ENCODE data around the gene TRIM6. TPM values are rescaled to one million over a fixed set of nuclear protein-coding genes. Genes with fewer than 3 reads are reported as not detected.

The TRIM6 gene
- total RNA-seq, 1 experiment from 2014 or later, result 10.1 TPM

DNA sequence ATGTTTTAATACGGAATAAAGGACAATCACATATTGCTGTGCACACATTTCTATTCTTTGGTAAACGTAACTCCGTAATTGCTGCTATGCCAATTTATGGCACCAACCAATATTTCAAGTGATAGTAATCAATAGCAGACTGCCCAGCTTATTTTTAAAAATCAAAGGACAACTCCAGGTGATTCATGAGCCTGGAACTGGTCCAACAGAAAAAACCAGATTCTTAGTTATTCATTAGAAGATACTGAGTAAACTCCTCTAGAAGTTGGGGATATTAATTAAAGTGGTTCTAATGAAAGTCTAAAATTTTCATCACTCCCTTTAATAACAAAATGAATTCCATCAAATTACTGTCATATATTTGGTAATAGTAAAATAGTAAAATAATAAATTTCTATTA, 38.7 kb upstream of the TRIM6 start:
- no peaks in the 10 kb centered on the region for H3K36me3 ChIP-seq (ENCODE audit: low read depth, low read length)
- no peaks in the 10 kb centered on the region for H3K9me3 ChIP-seq (ENCODE audit: low read length)
- no peaks in the 10 kb centered on the region for H3F3A ChIP-seq (ENCODE audit: low read length, unreplicated experiment)
- no peak overlapping the region for H3K9ac ChIP-seq (ENCODE audit: low read length)
- POLR2A ChIA-PET (ENCODE audit: unreplicated experiment), result no interaction called here
- H3K4me2 ChIP-seq (ENCODE audit: low read length), result no peak overlapping the region
- BruUV-seq (replicated peaks), result no TSS peak
- H3K79me2 ChIP-seq (ENCODE audit: low read length), result no peaks in the 10 kb centered on the region
- no peaks in the 10 kb centered on the region for H3K4me1 ChIP-seq (ENCODE audit: insufficient read depth, low read length)
- CTCF ChIA-PET, result no interaction called here
- ATAC-seq (no peak), DNase-seq (peak; percentile 31)
- no peak overlapping the region for H3K4me3 ChIP-seq (ENCODE audit: low read length)
- H3K27ac ChIP-seq (ENCODE audit: low read length), result no peak overlapping the region
- H3K27me3 ChIP-seq (ENCODE audit: low read length), result 0 out of 2 replicates have a peak, but pooled peaks cover 7% of the 10 kb centered on the region
- no peaks in the 10 kb centered on the region for H4K20me1 ChIP-seq (ENCODE audit: low read length)
- no peak overlapping the region for H2AFZ ChIP-seq (ENCODE audit: low read length)
- H3K9me2 ChIP-seq (replicated peaks; ENCODE audit: low read length), result no peaks in the 10 kb centered on the region
- TF ChIP-seq EZH2phosphoT487 (IDR thresholded peaks at IDR 0.05; ENCODE audit: borderline replicate concordance, low read length) (no peak), EZH2 (IDR thresholded peaks at IDR 0.05; ENCODE audit: low read length, unreplicated experiment) (no peak), CTCF (conservative IDR thresholded peaks at IDR 0.05; ENCODE audit: low read depth, low read length) (no peak)
- intact Hi-C loops (cut with micrococcal nuclease), result no loop called here

- no TSS peak for BruUV-seq (replicated peaks)
- TF ChIP-seq EZH2phosphoT487 (IDR thresholded peaks at IDR 0.05; ENCODE audit: borderline replicate concordance, low read length), result no peak
- TF ChIP-seq EZH2 (IDR thresholded peaks at IDR 0.05; ENCODE audit: low read length, unreplicated experiment), result no peak
- TF ChIP-seq CTCF (conservative IDR thresholded peaks at IDR 0.05; ENCODE audit: low read depth, low read length), result no peak
- H3K36me3 ChIP-seq (ENCODE audit: low read depth, low read length), result no peaks in the 10 kb centered on the region
- intact Hi-C loops (cut with micrococcal nuclease), result no loop called here
- H3K4me3 ChIP-seq (ENCODE audit: low read length), result no peak overlapping the region
- H2AFZ ChIP-seq (ENCODE audit: low read length), result no peak overlapping the region
- H4K20me1 ChIP-seq (ENCODE audit: low read length), result no peaks in the 10 kb centered on the region
- no peak overlapping the region for H3K9ac ChIP-seq (ENCODE audit: low read length)
- no peaks in the 10 kb centered on the region for H3F3A ChIP-seq (ENCODE audit: low read length, unreplicated experiment)
- H3K4me2 ChIP-seq (ENCODE audit: low read length), result no peak overlapping the region
- H3K27ac ChIP-seq (ENCODE audit: low read length), result no peak overlapping the region
- CTCF ChIA-PET, result no interaction called here
- H3K9me3 ChIP-seq (ENCODE audit: low read length), result no peaks in the 10 kb centered on the region
- no peaks in the 10 kb centered on the region for H3K79me2 ChIP-seq (ENCODE audit: low read length)
- POLR2A ChIA-PET (ENCODE audit: unreplicated experiment), result no interaction called here
- H3K4me1 ChIP-seq (ENCODE audit: insufficient read depth, low read length), result no peaks in the 10 kb centered on the region
- 0 out of 2 replicates have a peak, but pooled peaks cover 5% of the 10 kb centered on the region for H3K27me3 ChIP-seq (ENCODE audit: low read length)
- H3K9me2 ChIP-seq (replicated peaks; ENCODE audit: low read length), result no peaks in the 10 kb centered on the region
- ATAC-seq (no peak), DNase-seq (no peak)
Observed at GRCh38 chr11:5564259-5565019, 32.0 kb upstream of the TRIM6 start.

- TF ChIP-seq EZH2 (IDR thresholded peaks at IDR 0.05; ENCODE audit: low read length, unreplicated experiment), result no peak
- TF ChIP-seq EZH2phosphoT487 (IDR thresholded peaks at IDR 0.05; ENCODE audit: borderline replicate concordance, low read length), result no peak
- no peak for TF ChIP-seq CTCF (conservative IDR thresholded peaks at IDR 0.05; ENCODE audit: low read depth, low read length)
- H3K27ac ChIP-seq (ENCODE audit: low read length), result no peak overlapping the region
- no peaks in the 10 kb centered on the region for H3F3A ChIP-seq (ENCODE audit: low read length, unreplicated experiment)
- DNase-seq (no peak), ATAC-seq (no peak)
- no peaks in the 10 kb centered on the region for H3K9me2 ChIP-seq (replicated peaks; ENCODE audit: low read length)
- H4K20me1 ChIP-seq (ENCODE audit: low read length), result no peaks in the 10 kb centered on the region
- ChIA-PET CTCF (no interaction called here), POLR2A (ENCODE audit: unreplicated experiment) (no interaction called here)
- H3K4me2 ChIP-seq (ENCODE audit: low read length), result no peak overlapping the region
- H3K4me3 ChIP-seq (ENCODE audit: low read length), result no peak overlapping the region
- H3K9me3 ChIP-seq (ENCODE audit: low read length), result no peaks in the 10 kb centered on the region
- H3K79me2 ChIP-seq (ENCODE audit: low read length), result no peaks in the 10 kb centered on the region
- intact Hi-C loops (cut with micrococcal nuclease), result no loop called here
- no peak overlapping the region for H2AFZ ChIP-seq (ENCODE audit: low read length)
- H3K36me3 ChIP-seq (ENCODE audit: low read depth, low read length), result no peaks in the 10 kb centered on the region
- no peaks in the 10 kb centered on the region for H3K4me1 ChIP-seq (ENCODE audit: insufficient read depth, low read length)
- H3K27me3 ChIP-seq (ENCODE audit: low read length), result peaks cover 4% of the 10 kb centered on the region
- H3K9ac ChIP-seq (ENCODE audit: low read length), result no peak overlapping the region
- no TSS peak for BruUV-seq (replicated peaks)
Observed at GRCh38 chr11:5574654-5575053, 21.8 kb upstream of the TRIM6 start.

All from PC-3 (cell line).